MM.1S (cell line): ENCODE results near the gene CCDC107.
A peak's percentile ranks its signal among the peaks of the same experiment; 100 is the strongest.

Experiments
- DNase-seq: peaks from one replicate; pipeline ENCODE4 v3.0.0-alpha.2; 2015
- H2AFZ ChIP-seq: fragments of 300-600 bp; sonication (generic); 2 replicates; pipeline ENCODE4 v1.6.0; 2016; ENCODE audit warnings: antibody characterized with exemption, low read length
- H3F3A ChIP-seq: fragments of 300-600 bp; sonication (generic); 2 replicates; pipeline ENCODE4 v1.6.1; 2016; ENCODE audit warnings: mild to moderate bottlenecking, antibody characterized with exemption, low read length, moderate library complexity, mixed read lengths; ENCODE audit not compliant: insufficient read depth
- H3K27ac ChIP-seq: fragments of 300-600 bp; sonication (generic); 2 replicates; pipeline ENCODE4 v1.5.1; 2016; ENCODE audit warnings: mild to moderate bottlenecking, low read length
- H3K27me3 ChIP-seq: fragments of 300-600 bp; sonication (generic); replicated peaks from 2 replicates; pipeline ENCODE4 v1.6.0; 2016; ENCODE audit warnings: low read length; ENCODE audit not compliant: insufficient read depth
- H3K36me3 ChIP-seq: fragments of 300-600 bp; sonication (generic); replicated peaks from 2 replicates; pipeline ENCODE4 v1.6.1; 2016; ENCODE audit warnings: mild to moderate bottlenecking, low read length, mixed read lengths; ENCODE audit not compliant: insufficient read depth
- H3K4me1 ChIP-seq: fragments of 300-600 bp; sonication (generic); 2 replicates; pipeline ENCODE4 v1.6.1; 2016; ENCODE audit warnings: low read length, mixed read lengths
- H3K4me2 ChIP-seq: fragments of 300-600 bp; sonication (generic); 2 replicates; pipeline ENCODE4 v1.6.0; 2016; ENCODE audit warnings: low read depth, low read length
- H3K4me3 ChIP-seq: fragments of 300-600 bp; sonication (generic); 2 replicates; pipeline ENCODE4 v1.5.1; 2016; ENCODE audit warnings: low read length, mixed read lengths
- H3K79me2 ChIP-seq: fragments of 300-600 bp; sonication (generic); 2 replicates; pipeline ENCODE4 v1.6.1; 2016; ENCODE audit warnings: mixed run types, low read length, mixed read lengths
- H3K9ac ChIP-seq: fragments of 300-600 bp; sonication (generic); 2 replicates; pipeline ENCODE4 v1.6.1; 2016; ENCODE audit warnings: low read length, mixed read lengths
- H3K9me2 ChIP-seq: fragments of 300-600 bp; sonication (generic); replicated peaks from 2 replicates; pipeline ENCODE4 v1.6.1; 2016; ENCODE audit warnings: mild to moderate bottlenecking, low read length, mixed read lengths; ENCODE audit not compliant: insufficient read depth
- H3K9me3 ChIP-seq: fragments of 300-600 bp; sonication (generic); replicated peaks from 2 replicates; pipeline ENCODE4 v1.6.1; 2016; ENCODE audit warnings: mild to moderate bottlenecking, low read length, mixed read lengths; ENCODE audit not compliant: insufficient read depth
- H4K20me1 ChIP-seq: fragments of 300-600 bp; sonication (generic); 2 replicates; pipeline ENCODE4 v1.6.1; 2016; ENCODE audit warnings: mild to moderate bottlenecking, low read length, moderate library complexity, mixed read lengths; ENCODE audit not compliant: insufficient read depth
- EZH2 ChIP-seq: fragments of 300-600 bp; sonication (generic); optimal IDR thresholded peaks from 2 replicates; pipeline ENCODE3; 2017; ENCODE audit warnings: low read depth, mild to moderate bottlenecking, antibody characterized with exemption, low read length, mixed read lengths
- EZH2phosphoT487 ChIP-seq: fragments of 300-600 bp; sonication (generic); IDR thresholded peaks from 2 replicates; pipeline ENCODE4 v1.6.1; 2018; ENCODE audit warnings: antibody characterized with exemption, low read length
- TF ChIP-seq, protein P1 (sequence below): fragments of 300-600 bp; sonication (generic); IDR thresholded peaks from 2 replicates; pipeline ENCODE4 v1.5.1; 2016; ENCODE audit warnings: antibody characterized with exemption, low read length, mixed read lengths

The CCDC107 gene

DNA sequence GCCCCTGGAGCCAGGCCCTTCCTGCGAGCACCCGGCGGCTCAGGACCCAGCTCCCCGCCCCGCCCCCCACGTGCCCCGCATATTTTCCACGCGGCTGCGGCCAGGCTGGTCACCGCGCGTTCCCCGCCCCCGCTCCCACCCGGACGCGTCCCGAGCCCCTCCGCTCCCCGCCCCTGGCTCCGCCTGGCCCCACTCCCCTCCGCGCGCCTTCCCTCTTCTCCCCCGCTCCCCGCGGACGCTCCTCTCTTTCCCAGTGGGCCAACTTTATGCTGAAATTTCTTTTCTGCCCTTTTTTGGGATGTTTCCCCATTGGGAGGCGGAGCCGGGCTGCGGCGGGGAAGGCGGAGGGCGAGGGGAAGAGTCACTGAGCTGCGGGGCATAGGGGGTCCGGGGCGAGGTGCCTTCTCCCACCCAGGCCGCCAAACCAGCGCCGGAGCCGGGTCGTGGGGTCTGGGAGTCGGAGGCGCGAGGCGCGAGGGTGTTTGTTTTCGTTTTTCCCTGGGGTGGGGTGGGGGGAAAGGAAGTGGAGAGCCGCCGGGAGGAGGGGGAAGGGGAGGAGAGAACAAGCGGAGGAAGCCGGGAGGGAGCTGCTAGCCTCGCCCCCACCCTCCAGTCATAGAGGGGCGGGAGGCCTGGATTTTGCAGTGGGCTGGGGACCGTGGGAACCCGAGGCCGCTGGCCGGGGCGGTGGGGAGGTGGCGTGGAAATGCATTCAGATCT, 32.7 kb downstream of the CCDC107 start:
- TF ChIP-seq EZH2: no peak
- TF ChIP-seq EZH2phosphoT487: no peak
- TF ChIP-seq, protein P1, sequence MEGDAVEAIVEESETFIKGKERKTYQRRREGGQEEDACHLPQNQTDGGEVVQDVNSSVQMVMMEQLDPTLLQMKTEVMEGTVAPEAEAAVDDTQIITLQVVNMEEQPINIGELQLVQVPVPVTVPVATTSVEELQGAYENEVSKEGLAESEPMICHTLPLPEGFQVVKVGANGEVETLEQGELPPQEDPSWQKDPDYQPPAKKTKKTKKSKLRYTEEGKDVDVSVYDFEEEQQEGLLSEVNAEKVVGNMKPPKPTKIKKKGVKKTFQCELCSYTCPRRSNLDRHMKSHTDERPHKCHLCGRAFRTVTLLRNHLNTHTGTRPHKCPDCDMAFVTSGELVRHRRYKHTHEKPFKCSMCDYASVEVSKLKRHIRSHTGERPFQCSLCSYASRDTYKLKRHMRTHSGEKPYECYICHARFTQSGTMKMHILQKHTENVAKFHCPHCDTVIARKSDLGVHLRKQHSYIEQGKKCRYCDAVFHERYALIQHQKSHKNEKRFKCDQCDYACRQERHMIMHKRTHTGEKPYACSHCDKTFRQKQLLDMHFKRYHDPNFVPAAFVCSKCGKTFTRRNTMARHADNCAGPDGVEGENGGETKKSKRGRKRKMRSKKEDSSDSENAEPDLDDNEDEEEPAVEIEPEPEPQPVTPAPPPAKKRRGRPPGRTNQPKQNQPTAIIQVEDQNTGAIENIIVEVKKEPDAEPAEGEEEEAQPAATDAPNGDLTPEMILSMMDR: no peak
- H4K20me1 ChIP-seq: no peaks in the 10 kb centered on the region
- H3K9ac ChIP-seq: peak overlapping the region; percentile 31; the same call in 1 of the 2 replicates
- no peaks in the 10 kb centered on the region for H3K9me2 ChIP-seq
- H3K79me2 ChIP-seq: no peaks in the 10 kb centered on the region
- no peaks in the 10 kb centered on the region for H3K4me1 ChIP-seq
- 0 out of 2 replicates have a peak, but pooled peaks cover 4% of the 10 kb centered on the region for H3K27me3 ChIP-seq
- peak overlapping the region; percentile 95 for H3K4me2 ChIP-seq
- H3K9me3 ChIP-seq: no peaks in the 10 kb centered on the region
- peak overlapping the region; percentile 71 for H3K4me3 ChIP-seq
- peak overlapping the region; percentile 98 for H2AFZ ChIP-seq
- H3K36me3 ChIP-seq: no peaks in the 10 kb centered on the region
- no peak for DNase-seq
- H3K27ac ChIP-seq: no peak overlapping the region
- H3F3A ChIP-seq: no peaks in the 10 kb centered on the region

DNA sequence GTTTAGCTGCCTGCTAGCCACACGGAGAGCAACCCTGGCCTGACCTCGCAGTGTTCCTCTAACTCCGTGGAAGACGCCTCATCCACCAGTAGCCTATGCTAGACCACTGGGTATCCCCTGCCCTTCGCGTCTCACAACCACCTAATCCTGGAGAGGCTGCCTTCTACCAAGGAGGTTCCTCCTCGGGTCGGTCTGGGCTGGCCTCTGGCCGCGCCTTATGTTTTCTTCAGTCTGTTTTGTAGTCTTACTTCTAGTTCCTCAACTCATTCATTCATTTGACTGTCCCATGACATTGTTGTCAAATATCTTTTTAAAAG, 33.2 kb downstream of the CCDC107 start:
- Histone ChIP-seq H3K4me1 (no peaks in the 10 kb centered on the region), H4K20me1 (no peaks in the 10 kb centered on the region), H3K79me2 (no peaks in the 10 kb centered on the region), H3K27ac (no peak overlapping the region), H3F3A (no peaks in the 10 kb centered on the region), H3K9ac (no peak overlapping the region), H3K9me2 (no peaks in the 10 kb centered on the region), H3K36me3 (no peaks in the 10 kb centered on the region), H3K27me3 (0 out of 2 replicates have a peak, but pooled peaks cover 4% of the 10 kb centered on the region), H3K9me3 (no peaks in the 10 kb centered on the region), H2AFZ (peak overlapping the region; percentile 98; the same call in 1 of the 2 replicates), H3K4me2 (peak overlapping the region; percentile 95; the same call in 1 of the 2 replicates), H3K4me3 (no peak overlapping the region)
- no peak for TF ChIP-seq EZH2
- TF ChIP-seq, protein P1: no peak
- no peak for TF ChIP-seq EZH2phosphoT487
- no peak for DNase-seq

DNA sequence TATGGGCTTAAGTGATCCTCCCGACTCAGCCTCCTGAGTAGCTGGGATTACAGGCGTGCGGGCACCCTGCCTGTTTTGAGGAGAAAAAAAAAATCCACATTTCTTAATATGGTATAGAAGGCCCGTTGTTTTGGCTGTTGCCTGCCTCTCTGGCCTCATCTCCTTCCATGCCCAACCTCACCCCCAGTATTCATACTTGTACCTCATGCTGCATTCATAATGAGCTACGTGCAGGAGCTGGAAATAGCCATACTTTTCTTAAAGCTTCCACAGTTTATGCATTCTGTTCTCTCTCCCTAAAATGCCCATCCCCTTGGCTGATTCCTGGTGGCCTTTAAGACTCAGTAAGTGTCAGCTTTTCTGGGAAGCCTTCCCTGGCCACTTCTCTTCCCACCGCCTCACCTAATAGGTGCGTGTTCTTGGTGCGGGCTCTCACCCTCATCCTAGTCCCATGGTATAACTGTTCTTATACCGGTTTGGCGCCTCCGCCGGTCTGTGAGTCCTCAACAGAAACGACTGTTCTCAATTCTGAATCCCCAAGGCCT, 33.7 kb downstream of the CCDC107 start:
- Histone ChIP-seq H3K27ac (no peak overlapping the region), H3K79me2 (no peaks in the 10 kb centered on the region), H3K36me3 (no peaks in the 10 kb centered on the region), H3K4me3 (no peak overlapping the region), H3K27me3 (0 out of 2 replicates have a peak, but pooled peaks cover 4% of the 10 kb centered on the region), H3K9me3 (no peaks in the 10 kb centered on the region), H3K9me2 (no peaks in the 10 kb centered on the region), H3F3A (no peaks in the 10 kb centered on the region), H3K4me1 (no peaks in the 10 kb centered on the region), H3K9ac (no peak overlapping the region), H3K4me2 (no peak overlapping the region), H2AFZ (no peak overlapping the region), H4K20me1 (no peaks in the 10 kb centered on the region)
- no peak for DNase-seq
- TF ChIP-seq EZH2phosphoT487 (no peak), EZH2 (no peak)
- TF ChIP-seq, protein P1: no peak
